ENCODE results near the gene CALHM4. TPM values are rescaled to one million over a fixed set of nuclear protein-coding genes. Genes with fewer than 3 reads are reported as not detected.

Gene CALHM4, protein sequence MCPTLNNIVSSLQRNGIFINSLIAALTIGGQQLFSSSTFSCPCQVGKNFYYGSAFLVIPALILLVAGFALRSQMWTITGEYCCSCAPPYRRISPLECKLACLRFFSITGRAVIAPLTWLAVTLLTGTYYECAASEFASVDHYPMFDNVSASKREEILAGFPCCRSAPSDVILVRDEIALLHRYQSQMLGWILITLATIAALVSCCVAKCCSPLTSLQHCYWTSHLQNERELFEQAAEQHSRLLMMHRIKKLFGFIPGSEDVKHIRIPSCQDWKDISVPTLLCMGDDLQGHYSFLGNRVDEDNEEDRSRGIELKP
- total RNA-seq, result not detected

DNA sequence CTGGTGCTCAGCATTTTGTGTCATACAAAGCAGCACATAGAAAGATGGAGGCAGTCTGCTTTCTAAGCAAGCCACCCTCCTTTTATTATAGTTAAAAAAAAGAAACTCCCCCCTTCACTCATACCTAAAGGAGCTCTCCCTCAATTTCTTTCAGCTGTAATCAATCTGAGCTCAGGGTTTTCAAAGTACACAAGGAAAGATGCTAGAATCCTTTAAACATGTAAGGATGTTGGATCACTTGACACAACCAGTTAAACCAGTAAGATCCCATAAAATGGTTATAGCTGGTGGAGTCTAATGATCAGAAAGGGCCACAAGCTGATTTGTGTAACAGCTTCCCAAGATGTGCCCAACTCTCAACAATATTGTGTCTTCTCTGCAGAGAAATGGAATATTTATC lies at the start of gene CALHM4:
CALHM4 (plus strand) TSS at position 301 of the 400 bp plus-strand sequence; CDS start at position 344, 43 bp downstream.
- H3K36me3 ChIP-seq, result no peaks in the 10 kb centered on the region

DNA sequence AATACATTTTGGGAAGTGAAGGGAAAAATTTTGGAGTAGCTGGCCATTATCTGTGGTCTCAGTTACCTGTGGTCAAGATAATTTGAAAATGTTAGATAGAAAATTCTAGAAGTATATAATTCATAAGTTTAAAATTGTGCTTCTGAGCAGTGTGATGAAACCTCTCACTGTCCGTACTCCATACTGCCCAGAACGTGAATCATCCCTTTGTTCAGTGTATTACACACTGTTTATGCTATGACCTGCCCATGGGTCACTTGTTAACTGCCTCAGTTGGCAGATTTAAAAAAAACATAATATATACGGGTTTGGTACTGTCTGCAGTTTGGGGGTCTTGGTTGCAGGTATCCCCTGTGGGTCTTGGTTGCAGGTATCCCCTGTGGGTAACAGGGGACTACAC lies 46.2 kb upstream of the CALHM4 start:
- no peak for DNase-seq (ENCODE audit: extremely low spot score)
- TF ChIP-seq EP300 (IDR thresholded peaks at IDR 0.05) (no peak), POLR2AphosphoS5 (IDR thresholded peaks at IDR 0.05) (no peak), POLR2A (IDR thresholded peaks at IDR 0.05; ENCODE audit: low read depth) (no peak)
- TF ChIP-seq, protein P1, sequence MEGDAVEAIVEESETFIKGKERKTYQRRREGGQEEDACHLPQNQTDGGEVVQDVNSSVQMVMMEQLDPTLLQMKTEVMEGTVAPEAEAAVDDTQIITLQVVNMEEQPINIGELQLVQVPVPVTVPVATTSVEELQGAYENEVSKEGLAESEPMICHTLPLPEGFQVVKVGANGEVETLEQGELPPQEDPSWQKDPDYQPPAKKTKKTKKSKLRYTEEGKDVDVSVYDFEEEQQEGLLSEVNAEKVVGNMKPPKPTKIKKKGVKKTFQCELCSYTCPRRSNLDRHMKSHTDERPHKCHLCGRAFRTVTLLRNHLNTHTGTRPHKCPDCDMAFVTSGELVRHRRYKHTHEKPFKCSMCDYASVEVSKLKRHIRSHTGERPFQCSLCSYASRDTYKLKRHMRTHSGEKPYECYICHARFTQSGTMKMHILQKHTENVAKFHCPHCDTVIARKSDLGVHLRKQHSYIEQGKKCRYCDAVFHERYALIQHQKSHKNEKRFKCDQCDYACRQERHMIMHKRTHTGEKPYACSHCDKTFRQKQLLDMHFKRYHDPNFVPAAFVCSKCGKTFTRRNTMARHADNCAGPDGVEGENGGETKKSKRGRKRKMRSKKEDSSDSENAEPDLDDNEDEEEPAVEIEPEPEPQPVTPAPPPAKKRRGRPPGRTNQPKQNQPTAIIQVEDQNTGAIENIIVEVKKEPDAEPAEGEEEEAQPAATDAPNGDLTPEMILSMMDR (IDR thresholded peaks at IDR 0.05), result no peak
- no peak overlapping the region for H3K4me3 ChIP-seq
- peaks cover 0 to 7% (median 1%) of the 10 kb centered on the region in 4 donors for H3K4me1 ChIP-seq
- H3K9me3 ChIP-seq, result peaks cover 0 to 8% (median 0%) of the 10 kb centered on the region in 4 donors
- H3K27me3 ChIP-seq, result no peaks in the 10 kb centered on the region
- H3K27ac ChIP-seq (replicated peaks in 1 of 4), result no peak overlapping the region
- intact Hi-C loops (cut with DNase I), result no loop called here
- no peaks in the 10 kb centered on the region for H3K36me3 ChIP-seq
- 89% methylated on average over 3 of the region's 3 CpGs for WGBS

More for the DNA sequence above, at the start of gene CALHM4:
- Histone ChIP-seq H3K4me3 (no peak within 1 kb of the TSS), H3K4me1 (peaks cover 3 to 5% (median 5%) of the 10 kb centered on the region in 4 donors), H3K9me3 (no peaks in the 10 kb centered on the region), H3K27me3 (no peaks in the 10 kb centered on the region), H3K27ac (replicated peaks in 1 of 4) (no peak within 1 kb of the TSS)
- TF ChIP-seq EP300 (IDR thresholded peaks at IDR 0.05), result no peak
- no peak for TF ChIP-seq POLR2A (IDR thresholded peaks at IDR 0.05; ENCODE audit: low read depth)
- TF ChIP-seq, protein P1 (IDR thresholded peaks at IDR 0.05), result no peak
- no peak for TF ChIP-seq POLR2AphosphoS5 (IDR thresholded peaks at IDR 0.05)
- no peak for DNase-seq (ENCODE audit: extremely low spot score)
- intact Hi-C loops (cut with DNase I), result no loop called here

DNA sequence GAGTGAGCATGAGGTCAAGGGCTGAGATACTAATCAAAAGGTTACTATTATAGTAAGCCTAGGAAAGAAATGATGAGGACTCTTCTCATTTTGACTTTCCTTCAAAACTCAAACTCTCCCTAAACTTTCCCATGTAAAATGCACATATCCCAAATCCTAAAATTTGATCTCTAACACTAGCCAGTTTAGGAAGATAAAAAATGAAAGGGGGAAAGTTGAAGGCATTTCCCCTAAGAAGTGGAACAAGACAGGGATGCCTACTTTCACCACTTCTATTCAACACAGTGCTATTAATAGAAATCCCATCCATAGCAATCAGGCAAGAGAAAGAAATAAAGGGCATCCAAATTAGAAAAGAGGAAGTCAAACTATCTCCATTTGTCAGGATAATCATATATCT lies 45.0 kb upstream of the CALHM4 start:
- Histone ChIP-seq H3K4me1 (peaks cover 0 to 16% (median 13%) of the 10 kb centered on the region in 4 donors), H3K4me3 (no peak overlapping the region), H3K27me3 (no peaks in the 10 kb centered on the region), H3K27ac (replicated peaks in 1 of 4) (no peak overlapping the region), H3K9me3 (peaks cover 0 to 8% (median 0%) of the 10 kb centered on the region in 4 donors), H3K36me3 (no peaks in the 10 kb centered on the region)
- TF ChIP-seq POLR2A (IDR thresholded peaks at IDR 0.05; ENCODE audit: low read depth) (no peak), POLR2AphosphoS5 (IDR thresholded peaks at IDR 0.05) (no peak), EP300 (IDR thresholded peaks at IDR 0.05) (no peak)
- TF ChIP-seq, protein P1 (IDR thresholded peaks at IDR 0.05), result no peak
- intact Hi-C loops (cut with DNase I), result no loop called here
- no peak for DNase-seq (ENCODE audit: extremely low spot score)

DNA sequence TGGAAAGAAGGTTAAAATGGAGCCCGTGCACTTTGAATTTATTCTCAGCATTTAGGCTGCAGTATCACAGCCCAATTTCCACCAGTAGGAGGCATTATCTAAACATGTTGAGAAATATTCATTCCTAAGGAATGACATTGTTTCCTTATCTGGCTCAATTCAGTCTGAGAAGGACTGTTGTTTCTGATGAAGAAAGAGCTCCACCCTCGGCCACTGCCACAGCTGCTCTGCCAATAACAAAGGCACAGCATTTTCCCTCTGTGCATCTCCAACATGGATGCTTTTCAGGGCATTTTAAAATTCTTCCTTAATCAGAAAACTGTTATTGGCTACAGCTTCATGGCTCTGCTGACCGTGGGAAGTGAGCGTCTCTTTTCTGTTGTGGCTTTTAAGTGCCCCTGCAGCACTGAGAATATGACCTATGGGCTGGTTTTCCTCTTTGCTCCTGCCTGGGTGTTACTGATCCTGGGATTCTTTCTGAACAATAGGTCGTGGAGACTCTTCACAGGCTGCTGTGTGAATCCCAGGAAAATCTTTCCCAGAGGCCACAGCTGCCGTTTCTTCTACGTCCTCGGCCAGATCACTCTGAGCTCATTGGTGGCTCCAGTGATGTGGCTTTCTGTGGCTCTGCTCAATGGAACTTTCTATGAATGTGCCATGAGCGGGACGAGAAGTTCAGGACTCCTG lies 42.0 kb upstream of the CALHM4 start, which contains the start of gene CALHM5:
CALHM5 (plus strand) TSS at position 216 of the 687 bp plus-strand sequence; CDS start at position 274, 58 bp downstream.
- Histone ChIP-seq H3K9me3 (peaks cover 0 to 8% (median 0%) of the 10 kb centered on the region in 4 donors), H3K4me3 (peak within 1 kb of the TSS; percentile 40 to 62 (median 51)), H3K27me3 (no peaks in the 10 kb centered on the region), H3K4me1 (peaks cover 0 to 23% (median 17%) of the 10 kb centered on the region in 4 donors), H3K36me3 (peaks cover 0 to 12% (median 5%) of the 10 kb centered on the region in 4 donors), H3K27ac (replicated peaks in 1 of 4) (peak within 1 kb of the TSS; percentile 75 to 86 (median 84))
- WGBS, result 42% methylated on average over 10 of the region's 10 CpGs
- intact Hi-C loops (cut with DNase I), result no loop called here
- no peak for DNase-seq (ENCODE audit: extremely low spot score)
- peak; percentile 63 to 79 for TF ChIP-seq POLR2AphosphoS5 (IDR thresholded peaks at IDR 0.05)
- TF ChIP-seq, protein P1 (IDR thresholded peaks at IDR 0.05), result peak; percentile 49 to 71 (median 53)
- no peak for TF ChIP-seq EP300 (IDR thresholded peaks at IDR 0.05)

Data from esophagus muscularis mucosa (tissue), 4 donors.